Activated T-cell treated with anti-CD3 and anti-CD28 coated beads, Interleukin-2, amount 50 U/mL, for 72 hours (primary cell): Measurements from ENCODE around the gene ADGRB2. TPM values are rescaled to one million over a fixed set of nuclear protein-coding genes. Genes with fewer than 3 reads are reported as not detected.

Source experiments
- ATAC-seq, 2 donors: fragments of 150-1000 bp; cut with Tn5 transposase; replicated peaks in 1 of 2; 2 replicates each; pipeline ENCODE4 v1.10.0; 2021; ENCODE audit warnings: moderate library complexity in 2 of 2, mild to moderate bottlenecking in 1 of 2
- DNase-seq, 2 donors: peaks; one replicate each; pipeline ENCODE4 v3.0.0; 2021 to 2022; ENCODE audit warnings: mixed read lengths in 1 of 2
- H3K27ac Mint-ChIP-seq: one replicate; pipeline ENCODE4 v1.8.0; 2022; ENCODE audit warnings: mild to moderate bottlenecking, moderate library complexity, mixed read lengths
- H3K27me3 Mint-ChIP-seq: one replicate; pipeline ENCODE4 v1.8.0; 2022; ENCODE audit warnings: low read depth, mixed read lengths
- H3K36me3 Mint-ChIP-seq, 2 donors: one replicate each; pipeline ENCODE4 v1.8.0; 2022; ENCODE audit warnings: mixed read lengths in 2 of 2, mild to moderate bottlenecking in 1 of 2; ENCODE audit not compliant: insufficient read depth in 2 of 2
- H3K4me1 Mint-ChIP-seq: one replicate; pipeline ENCODE4 v1.8.0; 2022; ENCODE audit warnings: low read depth, mixed read lengths
- H3K4me3 Mint-ChIP-seq, 2 donors: one replicate each; pipeline ENCODE4 v1.8.0; 2022; ENCODE audit warnings: mild to moderate bottlenecking in 2 of 2, mixed read lengths in 2 of 2, moderate library complexity in 2 of 2
- H3K9me3 Mint-ChIP-seq, 2 donors: one replicate each; pipeline ENCODE4 v1.8.0; 2022; ENCODE audit warnings: mixed read lengths in 2 of 2
- total RNA-seq, 2 donors: library from RNA; stranded (reverse); gene quantifications; one replicate each; pipeline ENCODE4 v1.2.3, GENCODE V29; 2022

Gene ADGRB2
- total RNA-seq, 2 donors from 2014 or later = 1.0 to 2.3 TPM

- Mint-ChIP-seq H3K4me1 (peaks cover 9% of the 10 kb centered on the region), H3K36me3 (no peaks in the 10 kb centered on the region), H3K27me3 (no peaks in the 10 kb centered on the region), H3K9me3 (no peaks in the 10 kb centered on the region), H3K27ac (no peak overlapping the region), H3K4me3 (no peak overlapping the region)
- ATAC-seq = no peak
- DNase-seq = no peak
These were observed 20.3 kb upstream of the ADGRB2 start for GRCh38 chr1:31784356-31785019.

- ATAC-seq (no peak), DNase-seq (no peak)
- no peaks in the 10 kb centered on the region for H3K36me3 Mint-ChIP-seq
- no peaks in the 10 kb centered on the region for H3K27me3 Mint-ChIP-seq
- peaks cover 9% of the 10 kb centered on the region for H3K4me1 Mint-ChIP-seq
- no peak overlapping the region for H3K4me3 Mint-ChIP-seq
- no peaks in the 10 kb centered on the region for H3K9me3 Mint-ChIP-seq
- H3K27ac Mint-ChIP-seq = no peak overlapping the region
These were observed 19.7 kb upstream of the ADGRB2 start for GRCh38 chr1:31783846-31784245.

GRCh38 chr1:31782421-31783410 is 18.6 kb upstream of the ADGRB2 start:
- H3K27me3 Mint-ChIP-seq = peaks cover under 1% of the 10 kb centered on the region
- DNase-seq = no peak
- H3K4me1 Mint-ChIP-seq = peaks cover 4% of the 10 kb centered on the region
- no peak overlapping the region for H3K4me3 Mint-ChIP-seq
- no peaks in the 10 kb centered on the region for H3K9me3 Mint-ChIP-seq
- H3K36me3 Mint-ChIP-seq = no peaks in the 10 kb centered on the region
- no peak for ATAC-seq
- H3K27ac Mint-ChIP-seq = no peak overlapping the region

- Mint-ChIP-seq H3K9me3 (no peaks in the 10 kb centered on the region), H3K4me3 (no peak overlapping the region), H3K27me3 (peaks cover 9% of the 10 kb centered on the region), H3K36me3 (no peaks in the 10 kb centered on the region), H3K27ac (no peak overlapping the region), H3K4me1 (no peaks in the 10 kb centered on the region)
- DNase-seq = no peak
- ATAC-seq = peak in 1 of 2 donors; percentile 47
These were observed 17.7 kb upstream of the ADGRB2 start for GRCh38 chr1:31781756-31782371.

- no peak for ATAC-seq
These were observed 17.1 kb upstream of the ADGRB2 start for GRCh38 chr1:31781138-31781755.

GRCh38 chr1:31780632-31781031 is 16.5 kb upstream of the ADGRB2 start:
- no peaks in the 10 kb centered on the region for H3K9me3 Mint-ChIP-seq
- H3K4me1 Mint-ChIP-seq = no peaks in the 10 kb centered on the region
- H3K27ac Mint-ChIP-seq = peak overlapping the region; percentile 58
- DNase-seq (no peak), ATAC-seq (no peak)
- H3K36me3 Mint-ChIP-seq = no peaks in the 10 kb centered on the region
- peaks cover 16% of the 10 kb centered on the region for H3K27me3 Mint-ChIP-seq
- H3K4me3 Mint-ChIP-seq = no peak overlapping the region

More at GRCh38 chr1:31781138-31781755, 17.1 kb upstream of the ADGRB2 start:
- H3K4me3 Mint-ChIP-seq = no peak overlapping the region
- no peak overlapping the region for H3K27ac Mint-ChIP-seq
- no peak for DNase-seq
- no peaks in the 10 kb centered on the region for H3K36me3 Mint-ChIP-seq
- no peaks in the 10 kb centered on the region for H3K9me3 Mint-ChIP-seq
- peaks cover 15% of the 10 kb centered on the region for H3K27me3 Mint-ChIP-seq
- no peaks in the 10 kb centered on the region for H3K4me1 Mint-ChIP-seq

GRCh38 chr1:31779687-31780086 is 15.5 kb upstream of the ADGRB2 start:
- no peak for DNase-seq
- H3K36me3 Mint-ChIP-seq = no peaks in the 10 kb centered on the region
- no peaks in the 10 kb centered on the region for H3K9me3 Mint-ChIP-seq
- ATAC-seq = no peak
- peaks cover 22% of the 10 kb centered on the region for H3K27me3 Mint-ChIP-seq
- H3K27ac Mint-ChIP-seq = no peak overlapping the region
- no peak overlapping the region for H3K4me3 Mint-ChIP-seq
- peaks cover 5% of the 10 kb centered on the region for H3K4me1 Mint-ChIP-seq

- no peaks in the 10 kb centered on the region for H3K9me3 Mint-ChIP-seq
- peaks cover 13% of the 10 kb centered on the region for H3K4me1 Mint-ChIP-seq
- ATAC-seq = no peak
- no peaks in the 10 kb centered on the region for H3K36me3 Mint-ChIP-seq
- H3K4me3 Mint-ChIP-seq = no peak overlapping the region
- no peak overlapping the region for H3K27ac Mint-ChIP-seq
- DNase-seq = no peak
- peaks cover 29% of the 10 kb centered on the region for H3K27me3 Mint-ChIP-seq
These were observed 14.8 kb upstream of the ADGRB2 start for GRCh38 chr1:31778763-31779488.

GRCh38 chr1:31776516-31776915 is 12.4 kb upstream of the ADGRB2 start:
- DNase-seq = no peak
- H3K4me3 Mint-ChIP-seq = no peak overlapping the region
- ATAC-seq = no peak
- H3K27me3 Mint-ChIP-seq = peaks cover 48% of the 10 kb centered on the region
- H3K36me3 Mint-ChIP-seq = peaks cover 0 to 2% of the 10 kb centered on the region in 2 donors
- H3K9me3 Mint-ChIP-seq = no peaks in the 10 kb centered on the region
- H3K27ac Mint-ChIP-seq = no peak overlapping the region
- H3K4me1 Mint-ChIP-seq = peaks cover 35% of the 10 kb centered on the region

- ATAC-seq (no peak), DNase-seq (no peak)
- Mint-ChIP-seq H3K9me3 (no peaks in the 10 kb centered on the region), H3K27ac (no peak overlapping the region), H3K4me3 (no peak overlapping the region), H3K36me3 (peaks cover 0 to 2% of the 10 kb centered on the region in 2 donors), H3K27me3 (peaks cover 51% of the 10 kb centered on the region), H3K4me1 (peaks cover 40% of the 10 kb centered on the region)
These were observed 11.9 kb upstream of the ADGRB2 start for GRCh38 chr1:31776032-31776431.

- Mint-ChIP-seq H3K9me3 (no peaks in the 10 kb centered on the region), H3K4me3 (no peak overlapping the region), H3K4me1 (peaks cover 46% of the 10 kb centered on the region), H3K27ac (no peak overlapping the region), H3K36me3 (peaks cover 0 to 2% of the 10 kb centered on the region in 2 donors), H3K27me3 (peaks cover 54% of the 10 kb centered on the region)
- DNase-seq (no peak), ATAC-seq (no peak)
These were observed 11.3 kb upstream of the ADGRB2 start for GRCh38 chr1:31775210-31775999.

- Mint-ChIP-seq H3K27me3 (peaks cover 54% of the 10 kb centered on the region), H3K36me3 (peaks cover 0 to 2% of the 10 kb centered on the region in 2 donors), H3K9me3 (no peaks in the 10 kb centered on the region), H3K4me3 (peak overlapping the region in 1 of 2 donors; percentile 59), H3K4me1 (peaks cover 55% of the 10 kb centered on the region), H3K27ac (no peak overlapping the region)
- DNase-seq = no peak
- no peak for ATAC-seq
These were observed 10.4 kb upstream of the ADGRB2 start for GRCh38 chr1:31774495-31774894.
